Neural cell (in vitro differentiated cells): Measurements from ENCODE around the gene FAM53B. TPM values are rescaled to one million over a fixed set of nuclear protein-coding genes. Genes with fewer than 3 reads are reported as not detected.

ENCODE experiments used
- H2AFZ ChIP-seq: fragments of 200-600, 300-800 bp; sonication (generic), shearing (Covaris generic); 2 replicates; pipeline ENCODE4 v1.6.0; 2014; ENCODE audit warnings: low read depth, mild to moderate bottlenecking, antibody characterized with exemption, low read length, moderate library complexity
- H3F3A ChIP-seq: fragments of 200-600 bp; shearing (Covaris generic); 2 replicates; pipeline ENCODE4 v1.6.1; 2016; ENCODE audit warnings: mild to moderate bottlenecking, moderate library complexity, mixed read lengths, antibody characterized with exemption, low read length; ENCODE audit not compliant: insufficient read depth, poor library complexity, severe bottlenecking
- H3K27ac ChIP-seq: fragments of 200-600, 300-800 bp; sonication (generic), shearing (Covaris generic); 2 replicates; pipeline ENCODE4 v1.5.1; 2014; ENCODE audit warnings: mild to moderate bottlenecking, low read length, moderate library complexity
- H3K27me3 ChIP-seq: fragments of 300-800, 200-600 bp; sonication (generic), shearing (Covaris generic); 2 replicates; pipeline ENCODE4 v1.6.0; 2014; ENCODE audit warnings: mild to moderate bottlenecking, low read depth, low read length, moderate library complexity; ENCODE audit not compliant: insufficient read depth
- H3K36me3 ChIP-seq: fragments of 300-800, 200-600 bp; sonication (generic), shearing (Covaris generic); 2 replicates; pipeline ENCODE4 v1.5.1; 2014; ENCODE audit warnings: mild to moderate bottlenecking, antibody characterized with exemption, low read length, moderate library complexity; ENCODE audit not compliant: insufficient read depth
- H3K4me2 ChIP-seq: fragments of 300-800, 200-600 bp; sonication (generic), shearing (Covaris generic); 2 replicates; pipeline ENCODE4 v1.6.0; 2014; ENCODE audit warnings: mild to moderate bottlenecking, low read length
- H3K4me3 ChIP-seq: fragments of 300-800, 200-600 bp; sonication (generic), shearing (Covaris generic); 2 replicates; pipeline ENCODE4 v1.5.1; 2014; ENCODE audit warnings: mild to moderate bottlenecking, low read length, moderate library complexity
- H3K79me2 ChIP-seq: fragments of 200-600 bp; shearing (Covaris generic); replicated peaks from 2 replicates; pipeline ENCODE4 v1.6.0; 2014; ENCODE audit warnings: mild to moderate bottlenecking, low read length, moderate library complexity; ENCODE audit not compliant: insufficient read depth
- H3K9ac ChIP-seq: fragments of 300-800, 200-600 bp; sonication (generic), shearing (Covaris generic); 2 replicates; pipeline ENCODE4 v1.6.1; 2016; ENCODE audit warnings: mild to moderate bottlenecking, low read length, mixed read lengths
- H3K9me2 ChIP-seq: fragments of 200-600 bp; shearing (Covaris generic); 2 replicates; pipeline ENCODE4 v1.6.1; 2016; ENCODE audit warnings: mild to moderate bottlenecking, low read length, mixed read lengths; ENCODE audit not compliant: insufficient read depth
- H3K9me3 ChIP-seq: fragments of 200-600, 300-800 bp; sonication (generic), shearing (Covaris generic); 2 replicates; pipeline ENCODE4 v1.6.1; 2016; ENCODE audit warnings: mild to moderate bottlenecking, mixed run types, low read length, moderate library complexity, mixed read lengths
- H4K20me1 ChIP-seq: fragments of 200-600 bp; shearing (Covaris generic); 2 replicates; pipeline ENCODE4 v1.6.1; 2016; ENCODE audit warnings: mild to moderate bottlenecking, mixed run types; ENCODE audit not compliant: insufficient read depth
- EP300 ChIP-seq: fragments of 450-650 bp; conservative IDR thresholded peaks from 2 replicates; pipeline ENCODE4 v1.6.1; 2014; ENCODE audit warnings: antibody characterized with exemption, mild to moderate bottlenecking, moderate library complexity; ENCODE audit not compliant: poor library complexity, severe bottlenecking
- EZH2 ChIP-seq: fragments of 200-600, 300-800 bp; shearing (Covaris generic), sonication (generic); IDR thresholded peaks from 2 replicates; pipeline ENCODE4 v1.6.1; 2014; ENCODE audit warnings: antibody characterized with exemption, low read length, borderline replicate concordance, mild to moderate bottlenecking; ENCODE audit not compliant: insufficient read depth, poor library complexity, severe bottlenecking
- MXI1 ChIP-seq: fragments of 450-650 bp; conservative IDR thresholded peaks from 2 replicates; pipeline ENCODE4 v1.6.1; 2014; ENCODE audit warnings: antibody characterized with exemption, mild to moderate bottlenecking; ENCODE audit not compliant: poor library complexity, severe bottlenecking
- POLR2AphosphoS5 ChIP-seq: IDR thresholded peaks from 2 replicates; pipeline ENCODE4 v1.6.1; 2012
- RAD21 ChIP-seq: fragments of 450-650 bp; conservative IDR thresholded peaks from 2 replicates; pipeline ENCODE4 v1.6.1; 2014; ENCODE audit warnings: antibody characterized with exemption, mild to moderate bottlenecking, moderate library complexity
- SMC3 ChIP-seq: fragments of 450-650 bp; conservative IDR thresholded peaks from 2 replicates; pipeline ENCODE4 v1.6.1; 2014; ENCODE audit warnings: antibody characterized with exemption, mild to moderate bottlenecking, moderate library complexity; ENCODE audit not compliant: poor library complexity
- TAF1 ChIP-seq: IDR thresholded peaks from 2 replicates; pipeline ENCODE4 v1.6.1; 2012; ENCODE audit warnings: low read depth
- polyA plus RNA-seq: library from polyadenylated mRNA; depleted of rRNA; stranded (reverse); fragments of >200 nt; gene quantifications from 2 replicates; pipeline ENCODE4 v1.2.3, GENCODE V29; 2014
- TF ChIP-seq, protein P1 (sequence below): fragments of 450-650 bp; IDR thresholded peaks from 2 replicates; pipeline ENCODE4 v1.5.1; 2014; ENCODE audit warnings: antibody characterized with exemption, mild to moderate bottlenecking, moderate library complexity; ENCODE audit not compliant: poor library complexity, severe bottlenecking
- TF ChIP-seq, protein P2 (sequence below): IDR thresholded peaks from 2 replicates; pipeline ENCODE4 v1.6.1; 2012; ENCODE audit warnings: borderline replicate concordance

FAM53B gene
- polyA plus RNA-seq, 1 donor from 2014 or later, result 21.8 TPM

- Histone ChIP-seq H3F3A (no peaks in the 10 kb centered on the region), H3K27ac (no peak overlapping the region), H3K4me2 (no peak overlapping the region), H3K9me2 (no peaks in the 10 kb centered on the region), H3K9me3 (no peaks in the 10 kb centered on the region), H3K9ac (no peak overlapping the region), H3K79me2 (no peaks in the 10 kb centered on the region), H2AFZ (no peak overlapping the region), H4K20me1 (no peaks in the 10 kb centered on the region), H3K27me3 (no peaks in the 10 kb centered on the region), H3K4me3 (no peak overlapping the region), H3K36me3 (no peaks in the 10 kb centered on the region)
- TF ChIP-seq POLR2AphosphoS5 (no peak), SMC3 (no peak)
- TF ChIP-seq, protein P1, sequence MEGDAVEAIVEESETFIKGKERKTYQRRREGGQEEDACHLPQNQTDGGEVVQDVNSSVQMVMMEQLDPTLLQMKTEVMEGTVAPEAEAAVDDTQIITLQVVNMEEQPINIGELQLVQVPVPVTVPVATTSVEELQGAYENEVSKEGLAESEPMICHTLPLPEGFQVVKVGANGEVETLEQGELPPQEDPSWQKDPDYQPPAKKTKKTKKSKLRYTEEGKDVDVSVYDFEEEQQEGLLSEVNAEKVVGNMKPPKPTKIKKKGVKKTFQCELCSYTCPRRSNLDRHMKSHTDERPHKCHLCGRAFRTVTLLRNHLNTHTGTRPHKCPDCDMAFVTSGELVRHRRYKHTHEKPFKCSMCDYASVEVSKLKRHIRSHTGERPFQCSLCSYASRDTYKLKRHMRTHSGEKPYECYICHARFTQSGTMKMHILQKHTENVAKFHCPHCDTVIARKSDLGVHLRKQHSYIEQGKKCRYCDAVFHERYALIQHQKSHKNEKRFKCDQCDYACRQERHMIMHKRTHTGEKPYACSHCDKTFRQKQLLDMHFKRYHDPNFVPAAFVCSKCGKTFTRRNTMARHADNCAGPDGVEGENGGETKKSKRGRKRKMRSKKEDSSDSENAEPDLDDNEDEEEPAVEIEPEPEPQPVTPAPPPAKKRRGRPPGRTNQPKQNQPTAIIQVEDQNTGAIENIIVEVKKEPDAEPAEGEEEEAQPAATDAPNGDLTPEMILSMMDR, result no peak
These were observed 141.4 kb downstream of the FAM53B start for GRCh38 chr10:124602646-124603365.

DNA sequence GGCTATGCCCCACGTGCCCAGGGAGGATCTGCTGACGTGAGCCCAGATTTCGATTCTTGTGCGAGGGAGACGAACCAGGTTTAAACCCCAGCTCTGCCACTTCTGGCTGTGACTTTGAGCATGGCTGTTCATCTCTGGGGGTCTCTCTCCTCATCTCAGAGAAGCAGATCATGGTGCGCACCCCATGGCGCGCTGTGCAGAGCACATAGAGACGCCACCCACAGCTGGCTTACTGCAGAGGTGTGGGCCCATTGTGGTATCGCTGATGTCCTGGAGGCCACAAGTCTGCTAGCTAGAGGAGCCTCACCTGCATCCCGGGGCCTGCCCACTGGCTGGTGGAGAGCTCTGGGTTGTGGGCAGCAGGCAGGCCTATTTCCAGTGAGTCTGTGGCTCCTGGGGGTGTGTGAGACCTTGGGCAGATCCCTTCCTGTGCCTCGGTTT is 142.0 kb downstream of the FAM53B start:
- no peaks in the 10 kb centered on the region for H4K20me1 ChIP-seq
- H3K27me3 ChIP-seq, result no peaks in the 10 kb centered on the region
- no peak overlapping the region for H3K4me2 ChIP-seq
- H3K79me2 ChIP-seq, result no peaks in the 10 kb centered on the region
- H3K9ac ChIP-seq, result no peak overlapping the region
- H2AFZ ChIP-seq, result no peak overlapping the region
- H3F3A ChIP-seq, result no peaks in the 10 kb centered on the region
- no peak overlapping the region for H3K4me3 ChIP-seq
- no peak for TF ChIP-seq MXI1
- TF ChIP-seq SMC3, result no peak
- TF ChIP-seq TAF1, result no peak
- TF ChIP-seq, protein P1, result no peak
- TF ChIP-seq, protein P2, sequence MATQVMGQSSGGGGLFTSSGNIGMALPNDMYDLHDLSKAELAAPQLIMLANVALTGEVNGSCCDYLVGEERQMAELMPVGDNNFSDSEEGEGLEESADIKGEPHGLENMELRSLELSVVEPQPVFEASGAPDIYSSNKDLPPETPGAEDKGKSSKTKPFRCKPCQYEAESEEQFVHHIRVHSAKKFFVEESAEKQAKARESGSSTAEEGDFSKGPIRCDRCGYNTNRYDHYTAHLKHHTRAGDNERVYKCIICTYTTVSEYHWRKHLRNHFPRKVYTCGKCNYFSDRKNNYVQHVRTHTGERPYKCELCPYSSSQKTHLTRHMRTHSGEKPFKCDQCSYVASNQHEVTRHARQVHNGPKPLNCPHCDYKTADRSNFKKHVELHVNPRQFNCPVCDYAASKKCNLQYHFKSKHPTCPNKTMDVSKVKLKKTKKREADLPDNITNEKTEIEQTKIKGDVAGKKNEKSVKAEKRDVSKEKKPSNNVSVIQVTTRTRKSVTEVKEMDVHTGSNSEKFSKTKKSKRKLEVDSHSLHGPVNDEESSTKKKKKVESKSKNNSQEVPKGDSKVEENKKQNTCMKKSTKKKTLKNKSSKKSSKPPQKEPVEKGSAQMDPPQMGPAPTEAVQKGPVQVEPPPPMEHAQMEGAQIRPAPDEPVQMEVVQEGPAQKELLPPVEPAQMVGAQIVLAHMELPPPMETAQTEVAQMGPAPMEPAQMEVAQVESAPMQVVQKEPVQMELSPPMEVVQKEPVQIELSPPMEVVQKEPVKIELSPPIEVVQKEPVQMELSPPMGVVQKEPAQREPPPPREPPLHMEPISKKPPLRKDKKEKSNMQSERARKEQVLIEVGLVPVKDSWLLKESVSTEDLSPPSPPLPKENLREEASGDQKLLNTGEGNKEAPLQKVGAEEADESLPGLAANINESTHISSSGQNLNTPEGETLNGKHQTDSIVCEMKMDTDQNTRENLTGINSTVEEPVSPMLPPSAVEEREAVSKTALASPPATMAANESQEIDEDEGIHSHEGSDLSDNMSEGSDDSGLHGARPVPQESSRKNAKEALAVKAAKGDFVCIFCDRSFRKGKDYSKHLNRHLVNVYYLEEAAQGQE, result no peak
- TF ChIP-seq POLR2AphosphoS5, result no peak
- TF ChIP-seq EP300, result no peak
- TF ChIP-seq EZH2, result no peak
- TF ChIP-seq RAD21, result no peak
- no peaks in the 10 kb centered on the region for H3K9me3 ChIP-seq
- no peaks in the 10 kb centered on the region for H3K36me3 ChIP-seq
- no peak overlapping the region for H3K27ac ChIP-seq
- no peaks in the 10 kb centered on the region for H3K9me2 ChIP-seq
